NT2/D1 (cell line): ENCODE results near the gene FAM227B.

ENCODE experiments used
- DNase-seq: peaks from one replicate; pipeline ENCODE4 v3.0.0-alpha.2; 2011; ENCODE audit warnings: low read depth, low spot score
- H3K27me3 ChIP-seq: 2 replicates; pipeline ENCODE4 v1.6.0; 2011; ENCODE audit warnings: mild to moderate bottlenecking; ENCODE audit not compliant: insufficient read length, insufficient read depth
- H3K36me3 ChIP-seq: 2 replicates; pipeline ENCODE4 v1.6.1; 2011; ENCODE audit warnings: mild to moderate bottlenecking, low read length, mixed read lengths; ENCODE audit not compliant: insufficient read depth, insufficient read length
- H3K4me1 ChIP-seq: 2 replicates; pipeline ENCODE4 v1.5.1; 2011; ENCODE audit not compliant: insufficient read depth, insufficient read length
- H3K4me3 ChIP-seq: 2 replicates; pipeline ENCODE4 v1.5.1; 2011; ENCODE audit warnings: low read depth; ENCODE audit not compliant: insufficient read length
- H3K9ac ChIP-seq: 2 replicates; pipeline ENCODE4 v1.6.0; 2011; ENCODE audit warnings: low read depth; ENCODE audit not compliant: insufficient read length
- H3K9me3 ChIP-seq: 2 replicates; pipeline ENCODE4 v1.5.1; 2011; ENCODE audit warnings: mild to moderate bottlenecking, low read length; ENCODE audit not compliant: insufficient read depth
- SUZ12 ChIP-seq: IDR thresholded peaks from 2 replicates; pipeline ENCODE4 v1.6.1; 2011; ENCODE audit not compliant: insufficient read length, insufficient read depth; ENCODE audit errors: extremely low read depth
- YY1 ChIP-seq: IDR thresholded peaks from 2 replicates; pipeline ENCODE4 v1.6.1; 2011; ENCODE audit not compliant: insufficient read length, insufficient read depth
- ZNF274 ChIP-seq: IDR thresholded peaks from 2 replicates; pipeline ENCODE4 v1.6.1; 2011; ENCODE audit warnings: mild to moderate bottlenecking, low read depth, low read length

Gene FAM227B

DNA sequence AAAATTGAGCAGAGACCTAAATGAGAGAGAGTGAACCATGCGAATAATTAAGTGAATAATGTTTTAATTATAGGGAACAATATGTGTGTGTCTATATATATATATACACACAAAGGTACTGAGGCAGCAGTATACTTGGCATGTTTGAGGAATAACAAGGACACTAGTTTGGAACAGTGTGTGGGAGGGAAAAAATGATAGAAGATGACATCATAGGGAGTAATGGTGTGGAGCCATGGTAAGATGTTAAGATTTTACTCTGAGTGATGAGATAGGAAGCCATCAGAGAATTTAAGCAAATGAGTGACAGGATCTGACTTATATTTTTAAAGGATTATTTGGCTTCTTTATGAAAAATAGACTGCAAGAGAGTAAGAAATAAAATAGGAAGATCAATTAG is 29.4 kb upstream of the FAM227B start:
- Histone ChIP-seq H3K9ac (no peak overlapping the region), H3K36me3 (no peaks in the 10 kb centered on the region), H3K4me1 (no peaks in the 10 kb centered on the region), H3K27me3 (no peaks in the 10 kb centered on the region), H3K4me3 (no peak overlapping the region), H3K9me3 (no peaks in the 10 kb centered on the region)
- TF ChIP-seq SUZ12 = no peak
- TF ChIP-seq ZNF274 = no peak
- TF ChIP-seq YY1 = no peak
- no peak for DNase-seq

DNA sequence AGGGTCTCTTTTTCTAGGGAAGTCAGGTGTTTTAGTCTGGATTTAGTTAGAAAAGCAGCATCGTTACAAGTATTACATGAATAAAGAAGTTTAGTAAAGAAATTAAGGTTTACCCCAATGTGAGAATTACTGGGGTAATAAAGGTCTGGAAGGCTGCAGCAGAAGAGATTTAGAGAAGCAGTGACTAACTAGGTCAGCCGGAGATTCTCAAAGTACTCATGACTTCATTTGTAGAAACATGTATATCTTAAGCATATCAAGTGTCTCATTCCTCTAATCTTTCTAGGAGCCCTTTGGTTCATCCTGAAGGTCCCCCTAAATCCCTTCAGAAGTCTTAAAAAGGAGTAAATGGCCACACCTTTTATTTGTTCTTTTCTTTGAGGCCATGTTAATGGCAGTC is 26.3 kb upstream of the FAM227B start:
- DNase-seq = no peak
- no peaks in the 10 kb centered on the region for H3K36me3 ChIP-seq
- H3K9me3 ChIP-seq = no peaks in the 10 kb centered on the region
- no peak overlapping the region for H3K9ac ChIP-seq
- H3K4me3 ChIP-seq = no peak overlapping the region
- H3K27me3 ChIP-seq = no peaks in the 10 kb centered on the region
- no peaks in the 10 kb centered on the region for H3K4me1 ChIP-seq
- TF ChIP-seq SUZ12 = no peak
- TF ChIP-seq ZNF274 = no peak
- TF ChIP-seq YY1 = no peak

DNA sequence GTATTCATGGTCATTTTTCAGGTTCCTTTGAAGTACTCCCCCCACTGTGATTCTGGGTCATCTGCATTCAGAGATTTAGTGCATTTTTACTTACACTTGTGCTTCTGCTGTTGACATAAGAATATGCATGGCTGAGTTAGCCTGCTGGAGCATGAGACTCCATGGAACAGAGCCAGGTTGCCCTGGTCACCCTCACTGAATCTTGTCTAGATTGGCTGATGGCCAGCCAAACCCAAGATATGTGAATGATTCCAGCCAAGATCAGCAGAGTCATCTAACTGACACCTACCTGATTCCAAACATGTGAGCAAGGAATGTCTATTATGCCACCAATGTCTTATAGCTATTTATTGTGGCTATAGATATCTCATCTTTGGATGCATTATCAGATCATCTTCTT is 25.3 kb upstream of the FAM227B start:
- DNase-seq = no peak
- Histone ChIP-seq H3K27me3 (no peaks in the 10 kb centered on the region), H3K36me3 (no peaks in the 10 kb centered on the region), H3K9me3 (no peaks in the 10 kb centered on the region), H3K9ac (no peak overlapping the region), H3K4me3 (no peak overlapping the region), H3K4me1 (no peaks in the 10 kb centered on the region)
- TF ChIP-seq YY1 = no peak
- TF ChIP-seq SUZ12 = no peak
- no peak for TF ChIP-seq ZNF274

GRCh38 chr15:49645277-49645676 is 24.7 kb upstream of the FAM227B start:
- TF ChIP-seq YY1 = no peak
- no peak for TF ChIP-seq SUZ12
- H3K9ac ChIP-seq = no peak overlapping the region
- H3K27me3 ChIP-seq = no peaks in the 10 kb centered on the region
- no peaks in the 10 kb centered on the region for H3K4me1 ChIP-seq
- H3K9me3 ChIP-seq = no peaks in the 10 kb centered on the region
- no peak overlapping the region for H3K4me3 ChIP-seq
- no peaks in the 10 kb centered on the region for H3K36me3 ChIP-seq
- no peak for DNase-seq

DNA sequence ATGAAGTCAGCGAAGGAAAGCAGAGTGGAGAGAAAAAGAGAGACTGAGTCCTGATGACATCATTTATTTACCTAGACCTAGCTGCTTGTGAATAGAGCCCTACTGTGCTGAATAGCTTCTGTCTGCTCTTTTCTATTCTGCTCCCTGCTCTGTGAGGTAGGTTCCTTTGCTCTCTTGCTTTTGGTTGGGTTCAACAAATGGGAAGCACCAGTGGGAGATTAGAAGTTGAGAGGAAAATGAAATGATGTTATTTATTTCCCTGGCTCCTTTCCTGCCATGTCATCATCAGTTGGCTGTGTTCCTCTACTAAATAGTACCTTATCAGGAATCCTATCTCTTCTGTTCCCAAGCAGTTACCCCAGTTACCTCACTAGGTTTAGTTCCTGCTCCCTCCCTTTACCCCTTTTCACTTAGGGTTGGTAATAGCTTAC is 23.8 kb upstream of the FAM227B start:
- Histone ChIP-seq H3K4me1 (no peaks in the 10 kb centered on the region), H3K9ac (no peak overlapping the region), H3K9me3 (no peaks in the 10 kb centered on the region), H3K27me3 (no peaks in the 10 kb centered on the region), H3K4me3 (no peak overlapping the region), H3K36me3 (no peaks in the 10 kb centered on the region)
- DNase-seq = no peak
- TF ChIP-seq ZNF274 = no peak

DNA sequence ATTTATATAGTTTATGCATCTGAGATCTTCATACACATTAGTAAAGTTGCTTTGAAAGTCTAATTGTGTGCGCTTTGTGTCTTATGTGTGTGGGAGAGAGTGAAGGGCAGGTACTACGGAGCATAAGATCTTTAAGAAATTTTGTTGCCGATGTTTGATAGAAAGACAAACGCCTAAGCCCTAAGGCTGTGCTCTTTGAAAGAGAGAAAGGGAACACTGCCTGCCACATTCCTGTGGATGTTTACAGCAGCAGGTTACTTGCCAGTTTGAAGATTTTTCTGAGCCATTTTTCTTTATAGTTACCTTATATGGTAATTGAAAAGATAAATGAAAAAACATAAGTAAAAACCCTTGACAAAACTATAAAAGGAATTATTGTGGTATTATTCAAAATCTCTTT is 17.2 kb upstream of the FAM227B start:
- no peak for TF ChIP-seq YY1
- TF ChIP-seq SUZ12 = no peak
- TF ChIP-seq ZNF274 = no peak
- no peak for DNase-seq
- peaks cover 9% of the 10 kb centered on the region for H3K36me3 ChIP-seq
- no peaks in the 10 kb centered on the region for H3K27me3 ChIP-seq
- no peak overlapping the region for H3K9ac ChIP-seq
- no peaks in the 10 kb centered on the region for H3K4me1 ChIP-seq
- no peaks in the 10 kb centered on the region for H3K9me3 ChIP-seq
- H3K4me3 ChIP-seq = no peak overlapping the region

- no peak for DNase-seq
- Histone ChIP-seq H3K27me3 (no peaks in the 10 kb centered on the region), H3K36me3 (peaks cover 27% of the 10 kb centered on the region)
Observed at GRCh38 chr15:49628379-49628778, 7.8 kb upstream of the FAM227B start.

GRCh38 chr15:49627407-49627877 is 6.8 kb upstream of the FAM227B start:
- Histone ChIP-seq H3K4me3 (no peak overlapping the region), H3K9me3 (peaks cover 39% of the 10 kb centered on the region), H3K36me3 (peaks cover 32% of the 10 kb centered on the region), H3K27me3 (no peaks in the 10 kb centered on the region), H3K9ac (no peak overlapping the region), H3K4me1 (no peaks in the 10 kb centered on the region)
- no peak for DNase-seq
- TF ChIP-seq YY1 = no peak
- no peak for TF ChIP-seq ZNF274
- no peak for TF ChIP-seq SUZ12

More at GRCh38 chr15:49628379-49628778, 7.8 kb upstream of the FAM227B start:
- H3K4me1 ChIP-seq = no peaks in the 10 kb centered on the region
- H3K4me3 ChIP-seq = no peak overlapping the region
- no peak for TF ChIP-seq SUZ12
- TF ChIP-seq YY1 = no peak
- TF ChIP-seq ZNF274 = no peak
- no peak overlapping the region for H3K9ac ChIP-seq
- H3K9me3 ChIP-seq = peaks cover 30% of the 10 kb centered on the region
